CD14-positive monocyte (primary cell): ENCODE measurements around the gene ZC2HC1C. TPM values are rescaled to one million over a fixed set of nuclear protein-coding genes. Genes with fewer than 3 reads are reported as not detected.
A peak's percentile ranks its signal among the peaks of the same experiment; 100 is the strongest.

ENCODE experiments used
- DNase-seq, 3 donors: peaks; one replicate each; pipeline ENCODE4 v3.0.0-alpha.2; 2011 to 2022
- H2AFZ ChIP-seq: 2 replicates; pipeline ENCODE4 v1.6.0; 2012; ENCODE audit warnings: mild to moderate bottlenecking, low read depth, low read length, inconsistent platforms; ENCODE audit not compliant: insufficient read depth, poor library complexity, severe bottlenecking
- H3K27ac ChIP-seq, 2 donors: 1 replicate in 1 of 2; 2 replicates in 1 of 2; pipeline ENCODE4 v1.5.1; 2012 to 2013; ENCODE audit warnings: low read length in 2 of 2, control low read depth in 1 of 2, inconsistent platforms in 1 of 2, low read depth in 1 of 2, mild to moderate bottlenecking in 1 of 2
- H3K27me3 ChIP-seq, 2 donors: one replicate each; pipeline versions ENCODE4 v1.6.0 to v1.6.1; 2011 to 2013; ENCODE audit warnings: low read length in 2 of 2; ENCODE audit not compliant: control insufficient read depth in 2 of 2, insufficient read depth in 2 of 2
- H3K36me3 ChIP-seq, 2 donors: replicated peaks in 1 of 2; 1 replicate in 1 of 2; 2 replicates in 1 of 2; pipeline versions ENCODE4 v1.5.1 to v1.6.1; 2012 to 2013; ENCODE audit warnings: low read length in 2 of 2, control low read depth in 1 of 2, inconsistent platforms in 1 of 2, mild to moderate bottlenecking in 1 of 2; ENCODE audit not compliant: insufficient read depth in 2 of 2, control insufficient read depth in 1 of 2
- H3K4me1 ChIP-seq, 2 donors: 1 replicate in 1 of 2; 2 replicates in 1 of 2; pipeline versions ENCODE4 v1.5.1 to v1.6.1; 2012 to 2013; ENCODE audit warnings: low read length in 2 of 2, control low read depth in 1 of 2, inconsistent platforms in 1 of 2, mild to moderate bottlenecking in 1 of 2, moderate library complexity in 1 of 2; ENCODE audit not compliant: insufficient read depth in 2 of 2, control insufficient read depth in 1 of 2
- H3K4me2 ChIP-seq: replicated peaks from 2 replicates; pipeline ENCODE3; 2012; ENCODE audit warnings: low read length, moderate library complexity, mild to moderate bottlenecking; ENCODE audit not compliant: poor library complexity, severe bottlenecking; ENCODE audit errors: extremely low read depth
- H3K4me3 ChIP-seq, 3 experiments: fragments of 200-600 bp in 1 of 3; sonication (generic) in 1 of 3; replicated peaks in 1 of 3; 1 replicate in 2 of 3; 2 replicates in 1 of 3; pipeline ENCODE4 v1.5.1; 2011 to 2013; ENCODE audit warnings: low read length in 3 of 3, mild to moderate bottlenecking in 3 of 3, control low read depth in 2 of 3, low read depth in 2 of 3, inconsistent platforms in 1 of 3, moderate library complexity in 1 of 3
- H3K79me2 ChIP-seq: 2 replicates; pipeline ENCODE4 v1.6.0; 2012; ENCODE audit warnings: mild to moderate bottlenecking, control low read depth, inconsistent platforms, low read length, moderate library complexity; ENCODE audit not compliant: insufficient read depth
- H3K9ac ChIP-seq: 2 replicates; pipeline ENCODE4 v1.6.0; 2017; ENCODE audit warnings: low read length, mild to moderate bottlenecking; ENCODE audit not compliant: insufficient read depth, poor library complexity, severe bottlenecking
- H3K9me3 ChIP-seq, 2 donors: replicated peaks in 1 of 2; 1 replicate in 1 of 2; 2 replicates in 1 of 2; pipeline versions ENCODE4 v1.5.1 to v1.6.1; 2012 to 2013; ENCODE audit warnings: low read length in 2 of 2, control low read depth in 1 of 2; ENCODE audit not compliant: control insufficient read depth in 1 of 2, insufficient read depth in 1 of 2
- H4K20me1 ChIP-seq: 2 replicates; pipeline ENCODE4 v1.6.0; 2012; ENCODE audit warnings: mild to moderate bottlenecking, low read length, control low read depth, moderate library complexity; ENCODE audit not compliant: insufficient read depth
- H3K27ac Mint-ChIP-seq, 7 donors: one replicate each; pipeline ENCODE4 v1.8.0; 2020; ENCODE audit warnings: mild to moderate bottlenecking in 7 of 7, mixed read lengths in 7 of 7, moderate library complexity in 6 of 7, inconsistent platforms in 2 of 7
- H3K27me3 Mint-ChIP-seq, 3 donors: one replicate each; pipeline ENCODE4 v1.8.0; 2021 to 2022; ENCODE audit warnings: low read depth in 3 of 3, mild to moderate bottlenecking in 3 of 3, mixed read lengths in 3 of 3, moderate library complexity in 3 of 3, inconsistent platforms in 1 of 3
- H3K36me3 Mint-ChIP-seq, 2 donors: one replicate each; pipeline ENCODE4 v1.8.0; 2020; ENCODE audit warnings: mixed read lengths in 2 of 2, inconsistent platforms in 1 of 2, mild to moderate bottlenecking in 1 of 2
- H3K4me1 Mint-ChIP-seq: one replicate; pipeline ENCODE4 v1.8.0; 2020; ENCODE audit warnings: mild to moderate bottlenecking, mixed read lengths
- H3K4me3 Mint-ChIP-seq, 2 donors: one replicate each; pipeline ENCODE4 v1.8.0; 2020; ENCODE audit warnings: mild to moderate bottlenecking in 2 of 2, mixed read lengths in 2 of 2, moderate library complexity in 1 of 2
- H3K9me3 Mint-ChIP-seq, 7 donors: one replicate each; pipeline ENCODE4 v1.8.0; 2020 to 2022; ENCODE audit warnings: mixed read lengths in 7 of 7, mild to moderate bottlenecking in 6 of 7, moderate library complexity in 6 of 7, inconsistent platforms in 2 of 7
- CTCF ChIP-seq: fragments of 200-600 bp; IDR thresholded peaks from one replicate; pipeline ENCODE4 v1.8.0; 2022; ENCODE audit warnings: antibody characterized with exemption, mild to moderate bottlenecking
- WGBS: methylation state at CpG from one replicate; pipeline ENCODE4 v1.1.5; 2013; ENCODE audit warnings: missing lambda C conversion rate; ENCODE audit not compliant: insufficient coverage; 5-methylcytosine and 5-hydroxymethylcytosine counted together
- intact Hi-C, 2 donors: fragments of 100-400 bp; cut with micrococcal nuclease; formaldehyde crosslinking; loops; one replicate each; pipeline versions ENCODE4 v1.15.0 to v1.15.1; 2023
- polyA plus RNA-seq, 3 donors: library from polyadenylated mRNA; depleted of rRNA in 1 of 3; unstranded in 2 of 3; stranded (reverse) in 1 of 3; fragments of 300-500 nt in 2 of 3; fragments of >200 nt in 1 of 3; fragmentation: Illumina TruSeq in 2 of 3; gene quantifications; 1 replicate in 2 of 3; 2 replicates in 1 of 3; pipeline ENCODE4 v1.2.3, GENCODE V29; 2012 to 2021

ZC2HC1C gene
- polyA plus RNA-seq, 3 donors: 0.08 TPM; not detected in 2

- Histone ChIP-seq H4K20me1 (no peaks in the 10 kb centered on the region), H3K27me3 (no peaks in the 10 kb centered on the region), H3K9ac (no peak overlapping the region), H3K4me2 (no peak overlapping the region), H2AFZ (no peak overlapping the region), H3K79me2 (no peaks in the 10 kb centered on the region), H3K4me3 (no peak overlapping the region), H3K9me3 (no peaks in the 10 kb centered on the region), H3K36me3 (peaks cover 37 to 48% of the 10 kb centered on the region in 2 donors), H3K4me1 (peaks cover 11 to 15% of the 10 kb centered on the region in 2 donors), H3K27ac (peak overlapping the region in 1 of 2 donors; percentile 60)
- Mint-ChIP-seq H3K36me3 (peaks cover 44 to 65% of the 10 kb centered on the region in 2 donors), H3K4me1 (no peaks in the 10 kb centered on the region), H3K4me3 (no peak overlapping the region), H3K27me3 (peaks cover 0 to 2% (median 0%) of the 10 kb centered on the region in 3 donors), H3K27ac (no peak overlapping the region), H3K9me3 (no peaks in the 10 kb centered on the region)
- WGBS: 100% methylated on average over 1 of the region's 2 CpGs
- intact Hi-C loops: no loop called here
- no peak for TF ChIP-seq CTCF
- DNase-seq: no peak
Measured at GRCh38 chr14:75025876-75026275, 43.6 kb upstream of the ZC2HC1C start.

- Mint-ChIP-seq H3K9me3 (no peaks in the 10 kb centered on the region), H3K27ac (peak overlapping the region in 1 of 7 donors; percentile 27), H3K27me3 (peaks cover 0 to 2% (median 0%) of the 10 kb centered on the region in 3 donors), H3K4me3 (no peak overlapping the region), H3K4me1 (no peaks in the 10 kb centered on the region), H3K36me3 (peaks cover 50 to 78% of the 10 kb centered on the region in 2 donors)
- no peaks in the 10 kb centered on the region for H3K79me2 ChIP-seq
- TF ChIP-seq CTCF: no peak
- no peak for DNase-seq
- H4K20me1 ChIP-seq: no peaks in the 10 kb centered on the region
- H3K4me1 ChIP-seq: peaks cover 6 to 8% of the 10 kb centered on the region in 2 donors
- peaks cover 45 to 57% of the 10 kb centered on the region in 2 donors for H3K36me3 ChIP-seq
- no peak overlapping the region for H3K9ac ChIP-seq
- H3K27me3 ChIP-seq: no peaks in the 10 kb centered on the region
- H3K9me3 ChIP-seq: no peaks in the 10 kb centered on the region
- no CpG with 5 or more reads among the region's 1 CpG for WGBS
- intact Hi-C loops: no loop called here
- no peak overlapping the region for H2AFZ ChIP-seq
- H3K27ac ChIP-seq: no peak overlapping the region
- H3K4me3 ChIP-seq: no peak overlapping the region
- no peak overlapping the region for H3K4me2 ChIP-seq
Measured at GRCh38 chr14:75030147-75030546, 39.3 kb upstream of the ZC2HC1C start.
